CD14-positive monocyte (primary cell): ENCODE data around the gene MEIS1. TPM values are rescaled to one million over a fixed set of nuclear protein-coding genes. Genes with fewer than 3 reads are reported as not detected.
A peak's percentile ranks its signal among the peaks of the same experiment; 100 is the strongest.

Source experiments
- DNase-seq, 3 donors: peaks; one replicate each; pipeline ENCODE4 v3.0.0-alpha.2; 2011 to 2022
- H2AFZ ChIP-seq: 2 replicates; pipeline ENCODE4 v1.6.0; 2012; ENCODE audit warnings: mild to moderate bottlenecking, low read depth, low read length, inconsistent platforms; ENCODE audit not compliant: insufficient read depth, poor library complexity, severe bottlenecking
- H3K27ac ChIP-seq, 2 donors: 1 replicate in 1 of 2; 2 replicates in 1 of 2; pipeline ENCODE4 v1.5.1; 2012 to 2013; ENCODE audit warnings: low read length in 2 of 2, control low read depth in 1 of 2, inconsistent platforms in 1 of 2, low read depth in 1 of 2, mild to moderate bottlenecking in 1 of 2
- H3K27me3 ChIP-seq, 2 donors: one replicate each; pipeline versions ENCODE4 v1.6.0 to v1.6.1; 2011 to 2013; ENCODE audit warnings: low read length in 2 of 2; ENCODE audit not compliant: control insufficient read depth in 2 of 2, insufficient read depth in 2 of 2
- H3K36me3 ChIP-seq, 2 donors: replicated peaks in 1 of 2; 1 replicate in 1 of 2; 2 replicates in 1 of 2; pipeline versions ENCODE4 v1.5.1 to v1.6.1; 2012 to 2013; ENCODE audit warnings: low read length in 2 of 2, control low read depth in 1 of 2, inconsistent platforms in 1 of 2, mild to moderate bottlenecking in 1 of 2; ENCODE audit not compliant: insufficient read depth in 2 of 2, control insufficient read depth in 1 of 2
- H3K4me1 ChIP-seq, 2 donors: 1 replicate in 1 of 2; 2 replicates in 1 of 2; pipeline versions ENCODE4 v1.5.1 to v1.6.1; 2012 to 2013; ENCODE audit warnings: low read length in 2 of 2, control low read depth in 1 of 2, inconsistent platforms in 1 of 2, mild to moderate bottlenecking in 1 of 2, moderate library complexity in 1 of 2; ENCODE audit not compliant: insufficient read depth in 2 of 2, control insufficient read depth in 1 of 2
- H3K4me2 ChIP-seq: replicated peaks from 2 replicates; pipeline ENCODE3; 2012; ENCODE audit warnings: low read length, moderate library complexity, mild to moderate bottlenecking; ENCODE audit not compliant: poor library complexity, severe bottlenecking; ENCODE audit errors: extremely low read depth
- H3K4me3 ChIP-seq, 3 experiments: fragments of 200-600 bp in 1 of 3; sonication (generic) in 1 of 3; replicated peaks in 1 of 3; 1 replicate in 2 of 3; 2 replicates in 1 of 3; pipeline ENCODE4 v1.5.1; 2011 to 2013; ENCODE audit warnings: low read length in 3 of 3, mild to moderate bottlenecking in 3 of 3, control low read depth in 2 of 3, low read depth in 2 of 3, inconsistent platforms in 1 of 3, moderate library complexity in 1 of 3
- H3K79me2 ChIP-seq: 2 replicates; pipeline ENCODE4 v1.6.0; 2012; ENCODE audit warnings: mild to moderate bottlenecking, control low read depth, inconsistent platforms, low read length, moderate library complexity; ENCODE audit not compliant: insufficient read depth
- H3K9ac ChIP-seq: 2 replicates; pipeline ENCODE4 v1.6.0; 2017; ENCODE audit warnings: low read length, mild to moderate bottlenecking; ENCODE audit not compliant: insufficient read depth, poor library complexity, severe bottlenecking
- H3K9me3 ChIP-seq, 2 donors: replicated peaks in 1 of 2; 1 replicate in 1 of 2; 2 replicates in 1 of 2; pipeline versions ENCODE4 v1.5.1 to v1.6.1; 2012 to 2013; ENCODE audit warnings: low read length in 2 of 2, control low read depth in 1 of 2; ENCODE audit not compliant: control insufficient read depth in 1 of 2, insufficient read depth in 1 of 2
- H4K20me1 ChIP-seq: 2 replicates; pipeline ENCODE4 v1.6.0; 2012; ENCODE audit warnings: mild to moderate bottlenecking, low read length, control low read depth, moderate library complexity; ENCODE audit not compliant: insufficient read depth
- H3K27ac Mint-ChIP-seq, 7 donors: one replicate each; pipeline ENCODE4 v1.8.0; 2020; ENCODE audit warnings: mild to moderate bottlenecking in 7 of 7, mixed read lengths in 7 of 7, moderate library complexity in 6 of 7, inconsistent platforms in 2 of 7
- H3K27me3 Mint-ChIP-seq, 3 donors: one replicate each; pipeline ENCODE4 v1.8.0; 2021 to 2022; ENCODE audit warnings: low read depth in 3 of 3, mild to moderate bottlenecking in 3 of 3, mixed read lengths in 3 of 3, moderate library complexity in 3 of 3, inconsistent platforms in 1 of 3
- H3K36me3 Mint-ChIP-seq, 2 donors: one replicate each; pipeline ENCODE4 v1.8.0; 2020; ENCODE audit warnings: mixed read lengths in 2 of 2, inconsistent platforms in 1 of 2, mild to moderate bottlenecking in 1 of 2
- H3K4me1 Mint-ChIP-seq: one replicate; pipeline ENCODE4 v1.8.0; 2020; ENCODE audit warnings: mild to moderate bottlenecking, mixed read lengths
- H3K4me3 Mint-ChIP-seq, 2 donors: one replicate each; pipeline ENCODE4 v1.8.0; 2020; ENCODE audit warnings: mild to moderate bottlenecking in 2 of 2, mixed read lengths in 2 of 2, moderate library complexity in 1 of 2
- H3K9me3 Mint-ChIP-seq, 7 donors: one replicate each; pipeline ENCODE4 v1.8.0; 2020 to 2022; ENCODE audit warnings: mixed read lengths in 7 of 7, mild to moderate bottlenecking in 6 of 7, moderate library complexity in 6 of 7, inconsistent platforms in 2 of 7
- WGBS: methylation state at CpG from one replicate; pipeline ENCODE4 v1.1.5; 2013; ENCODE audit warnings: missing lambda C conversion rate; ENCODE audit not compliant: insufficient coverage; 5-methylcytosine and 5-hydroxymethylcytosine counted together
- intact Hi-C, 2 donors: fragments of 100-400 bp; cut with micrococcal nuclease; formaldehyde crosslinking; loops; one replicate each; pipeline versions ENCODE4 v1.15.0 to v1.15.1; 2023
- polyA plus RNA-seq, 3 donors: library from polyadenylated mRNA; depleted of rRNA in 1 of 3; unstranded in 2 of 3; stranded (reverse) in 1 of 3; fragments of 300-500 nt in 2 of 3; fragments of >200 nt in 1 of 3; fragmentation: Illumina TruSeq in 2 of 3; gene quantifications; 1 replicate in 2 of 3; 2 replicates in 1 of 3; pipeline ENCODE4 v1.2.3, GENCODE V29; 2012 to 2021
- TF ChIP-seq, protein P1 (sequence below): fragments of 200-600 bp; IDR thresholded peaks from one replicate; pipeline ENCODE4 v1.8.0; 2022; ENCODE audit warnings: antibody characterized with exemption, mild to moderate bottlenecking

The MEIS1 gene
- polyA plus RNA-seq, 3 donors: 0.09 to 0.40 TPM; not detected in 1

DNA sequence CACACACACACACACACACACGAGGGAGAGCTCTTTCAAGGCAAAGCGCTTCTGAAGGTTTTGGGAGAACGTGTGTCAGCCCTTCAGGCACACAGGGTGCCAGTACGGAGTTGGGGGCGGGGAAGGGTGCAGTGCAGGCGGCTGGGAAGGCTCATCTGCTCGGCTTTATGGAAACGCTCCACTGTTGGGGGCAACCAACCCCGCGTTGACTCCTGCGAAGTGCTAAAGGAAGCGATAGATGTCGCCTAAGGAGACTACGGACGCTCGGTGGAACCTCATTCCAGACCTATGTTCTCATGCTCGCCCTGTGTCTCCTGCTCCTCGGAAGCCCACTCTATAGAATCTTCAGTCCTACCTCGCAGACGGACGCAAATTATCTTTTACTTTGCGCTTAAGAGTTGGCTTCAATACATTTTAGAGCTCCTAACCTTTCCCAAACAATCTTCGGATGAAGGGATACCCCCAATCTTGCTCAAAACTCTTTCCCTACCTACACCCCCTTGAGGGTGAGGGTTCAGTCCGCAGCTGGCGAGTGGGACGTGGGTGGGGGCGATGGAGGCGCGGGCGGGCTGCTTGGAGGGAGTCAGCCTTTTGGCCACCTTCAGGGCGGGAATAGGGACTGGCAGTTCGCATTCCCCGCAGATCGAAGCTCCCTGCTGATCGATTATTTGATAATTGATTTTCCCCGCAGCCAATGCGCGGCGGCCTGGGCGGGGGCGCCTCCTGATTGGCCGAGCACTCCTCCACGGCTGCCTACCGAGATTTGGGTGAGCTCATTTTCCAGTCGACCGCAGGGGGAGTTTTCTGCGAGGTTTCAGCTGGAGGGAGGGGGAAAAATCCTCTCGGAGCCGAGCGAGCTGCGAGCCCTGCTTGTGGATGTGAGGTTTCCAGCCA, 1.9 kb upstream of the MEIS1 start:
- peak overlapping the region; percentile 90 for H2AFZ ChIP-seq
- peak overlapping the region; percentile 98 for H3K4me2 ChIP-seq
- H3K4me1 ChIP-seq: peaks cover 23 to 59% of the 10 kb centered on the region in 2 donors
- H3K9ac ChIP-seq: peak overlapping the region; percentile 53
- H3K79me2 ChIP-seq: no peaks in the 10 kb centered on the region
- peak; percentile 12 to 22 (median 20) for DNase-seq
- peaks cover 68 to 95% of the 10 kb centered on the region in 2 donors for H3K27me3 ChIP-seq
- no peak overlapping the region for H3K27ac ChIP-seq
- Mint-ChIP-seq H3K4me1 (peaks cover 52% of the 10 kb centered on the region), H3K27me3 (peaks cover 87 to 93% (median 93%) of the 10 kb centered on the region in 3 donors), H3K36me3 (peaks cover 7 to 14% of the 10 kb centered on the region in 2 donors), H3K27ac (peak overlapping the region in 2 of 7 donors; percentile 70 to 86), H3K4me3 (peak overlapping the region; percentile 83 to 99), H3K9me3 (peaks cover 0 to 23% (median 14%) of the 10 kb centered on the region in 7 donors)
- no peaks in the 10 kb centered on the region for H4K20me1 ChIP-seq
- intact Hi-C loops: loop anchor here (5.0 to 10.0 kb wide), 3 partner anchors 142 to 1412 kb away; no protein-coding TSS in a partner anchor
- peaks cover 4 to 14% of the 10 kb centered on the region in 2 donors for H3K9me3 ChIP-seq
- WGBS: under 1% methylated on average over 37 of the region's 51 CpGs
- no peaks in the 10 kb centered on the region for H3K36me3 ChIP-seq
- peak overlapping the region; percentile 32 to 95 (median 41) for H3K4me3 ChIP-seq
- TF ChIP-seq, protein P1, sequence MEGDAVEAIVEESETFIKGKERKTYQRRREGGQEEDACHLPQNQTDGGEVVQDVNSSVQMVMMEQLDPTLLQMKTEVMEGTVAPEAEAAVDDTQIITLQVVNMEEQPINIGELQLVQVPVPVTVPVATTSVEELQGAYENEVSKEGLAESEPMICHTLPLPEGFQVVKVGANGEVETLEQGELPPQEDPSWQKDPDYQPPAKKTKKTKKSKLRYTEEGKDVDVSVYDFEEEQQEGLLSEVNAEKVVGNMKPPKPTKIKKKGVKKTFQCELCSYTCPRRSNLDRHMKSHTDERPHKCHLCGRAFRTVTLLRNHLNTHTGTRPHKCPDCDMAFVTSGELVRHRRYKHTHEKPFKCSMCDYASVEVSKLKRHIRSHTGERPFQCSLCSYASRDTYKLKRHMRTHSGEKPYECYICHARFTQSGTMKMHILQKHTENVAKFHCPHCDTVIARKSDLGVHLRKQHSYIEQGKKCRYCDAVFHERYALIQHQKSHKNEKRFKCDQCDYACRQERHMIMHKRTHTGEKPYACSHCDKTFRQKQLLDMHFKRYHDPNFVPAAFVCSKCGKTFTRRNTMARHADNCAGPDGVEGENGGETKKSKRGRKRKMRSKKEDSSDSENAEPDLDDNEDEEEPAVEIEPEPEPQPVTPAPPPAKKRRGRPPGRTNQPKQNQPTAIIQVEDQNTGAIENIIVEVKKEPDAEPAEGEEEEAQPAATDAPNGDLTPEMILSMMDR: no peak

DNA sequence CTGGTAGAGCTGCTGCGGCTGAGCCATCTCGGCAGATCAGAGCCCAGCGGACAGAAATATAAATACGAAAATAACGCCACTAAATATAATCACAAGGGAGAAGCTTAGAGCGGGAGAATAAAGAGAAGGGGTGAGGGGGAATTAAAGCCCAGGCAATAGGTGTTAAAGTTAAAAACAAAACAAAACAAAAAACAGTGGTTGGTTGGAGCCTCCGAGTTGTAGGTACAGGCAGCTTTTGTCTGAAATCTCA, 1.3 kb upstream of the MEIS1 start:
- Mint-ChIP-seq H3K4me1 (peaks cover 57% of the 10 kb centered on the region), H3K36me3 (peaks cover 7 to 14% of the 10 kb centered on the region in 2 donors), H3K27me3 (peaks cover 87 to 93% (median 93%) of the 10 kb centered on the region in 3 donors), H3K27ac (peak overlapping the region in 2 of 7 donors; percentile 47 to 86), H3K9me3 (peaks cover 0 to 23% (median 14%) of the 10 kb centered on the region in 7 donors), H3K4me3 (peak overlapping the region; percentile 83 to 99)
- Histone ChIP-seq H3K79me2 (no peaks in the 10 kb centered on the region), H3K4me2 (peak overlapping the region; percentile 98), H3K9me3 (peaks cover 4 to 14% of the 10 kb centered on the region in 2 donors), H3K4me1 (peaks cover 23 to 63% of the 10 kb centered on the region in 2 donors), H3K4me3 (peak overlapping the region; percentile 32 to 95 (median 41)), H4K20me1 (no peaks in the 10 kb centered on the region), H2AFZ (peak overlapping the region; percentile 90), H3K9ac (peak overlapping the region; percentile 53), H3K27ac (no peak overlapping the region), H3K36me3 (no peaks in the 10 kb centered on the region), H3K27me3 (peaks cover 68 to 95% of the 10 kb centered on the region in 2 donors)
- DNase-seq: no peak
- intact Hi-C loops: loop anchor here (5.0 to 10.0 kb wide), 3 partner anchors 141 to 1411 kb away; no protein-coding TSS in a partner anchor
- WGBS: 0% methylated on average over 1 of the region's 7 CpGs
- TF ChIP-seq, protein P1: no peak
